HEK293T (cell line): ENCODE measurements around the gene SMG6.

Source experiments
- ARNT ChIP-seq: fragments of 450-650 bp; IDR thresholded peaks from 2 replicates; pipeline ENCODE4 v1.6.1; 2017; ENCODE audit warnings: mild to moderate bottlenecking
- CTBP1 ChIP-seq: fragments of 450-650 bp; IDR thresholded peaks from 2 replicates; pipeline ENCODE4 v1.6.1; 2016; ENCODE audit warnings: borderline replicate concordance
- FOXK2 ChIP-seq: fragments of 450-650 bp; IDR thresholded peaks from 2 replicates; pipeline ENCODE4 v1.6.1; 2016; ENCODE audit warnings: mild to moderate bottlenecking
- FOXM1 ChIP-seq: fragments of 450-650 bp; IDR thresholded peaks from 2 replicates; pipeline ENCODE4 v1.6.1; 2017; ENCODE audit warnings: mild to moderate bottlenecking, borderline replicate concordance
- HDGF ChIP-seq: fragments of 450-650 bp; IDR thresholded peaks from 2 replicates; pipeline ENCODE4 v1.6.1; 2017; ENCODE audit warnings: antibody characterized with exemption, borderline replicate concordance
- NFRKB ChIP-seq: fragments of 450-650 bp; IDR thresholded peaks from 2 replicates; pipeline ENCODE4 v1.6.1; 2016; ENCODE audit warnings: mild to moderate bottlenecking, moderate library complexity
- SP1 ChIP-seq: fragments of 450-650 bp; IDR thresholded peaks from 2 replicates; pipeline ENCODE4 v1.6.1; 2017
- TARDBP ChIP-seq: fragments of 450-650 bp; IDR thresholded peaks from 2 replicates; pipeline ENCODE4 v1.6.1; 2016
- ZNF384 ChIP-seq: fragments of 450-650 bp; IDR thresholded peaks from 2 replicates; pipeline ENCODE4 v1.6.1; 2016

DNA sequence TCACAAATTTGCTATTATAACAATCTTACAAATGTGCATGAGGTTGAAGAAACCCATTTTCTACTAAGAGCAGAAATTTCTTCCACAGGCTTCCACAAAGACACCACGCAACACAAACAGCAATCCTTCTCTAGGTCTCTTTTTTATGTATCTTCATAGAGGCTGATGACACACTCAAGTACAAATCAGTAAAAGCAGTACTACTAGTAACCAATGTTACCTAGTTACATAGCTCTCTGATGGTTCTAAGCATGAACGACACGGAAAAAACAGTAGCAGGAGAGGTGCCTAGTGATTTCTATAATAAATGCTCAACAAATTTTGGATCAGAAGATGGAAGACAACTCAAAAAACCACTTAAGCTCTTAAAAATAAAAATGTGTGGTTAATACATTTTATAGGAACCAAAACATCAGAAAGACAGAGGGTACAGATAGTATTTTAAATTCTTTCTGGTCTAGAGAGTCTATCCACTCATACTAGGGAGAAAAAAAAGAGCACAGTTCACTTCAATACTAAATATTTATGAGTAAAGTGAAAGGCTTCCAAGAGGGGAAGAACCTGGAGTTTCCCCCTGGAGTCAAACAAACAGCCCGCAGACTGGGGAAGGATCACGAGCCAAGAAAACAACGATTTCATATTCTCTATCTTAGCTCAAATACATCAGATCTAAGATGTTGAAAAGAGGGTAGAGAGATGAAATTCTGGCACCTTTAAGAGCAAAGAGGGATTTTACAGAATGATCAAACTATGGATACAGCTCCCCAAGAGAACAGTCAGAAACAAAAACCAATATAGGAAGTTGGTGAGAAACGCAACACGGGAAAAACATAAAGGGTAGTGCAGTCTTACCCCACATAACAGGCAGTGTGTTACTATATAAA lies 40.2 kb downstream of the SMG6 start:
- TF ChIP-seq TARDBP (no peak), SP1 (no peak), NFRKB (no peak), FOXK2 (no peak), HDGF (no peak), ARNT (no peak), FOXM1 (no peak), ZNF384 (no peak), CTBP1 (no peak)
